ACHN (cell line): ENCODE data around the gene GMDS.
A peak's percentile ranks its signal among the peaks of the same experiment; 100 is the strongest.

Experiments
- DNase-seq: peaks from one replicate; pipeline ENCODE4 v3.0.0-alpha.2; 2015
- in situ Hi-C: cut with HindIII; loops from 2 replicates; pipeline ENCODE4 v1.10.0; 2017; ENCODE audit warnings: low sequenced_read_pairs, low pct_ligation_motif_present, low pct_unique_long_range_greater_than_20kb

The GMDS gene

GRCh38 chr6:1871724-1872315 is 373.6 kb downstream of the GMDS start:
- DNase-seq = no peak
- in situ Hi-C loops = no loop called here

- in situ Hi-C loops = no loop called here
- no peak for DNase-seq
Measured at GRCh38 chr6:1870932-1871331, 374.5 kb downstream of the GMDS start.

- in situ Hi-C loops = no loop called here
Measured at GRCh38 chr6:1870251-1870650, 375.2 kb downstream of the GMDS start.

GRCh38 chr6:1869769-1870168 is 375.6 kb downstream of the GMDS start:
- in situ Hi-C loops = no loop called here
- no peak for DNase-seq

More at GRCh38 chr6:1870251-1870650, 375.2 kb downstream of the GMDS start:
- DNase-seq = no peak

GRCh38 chr6:1869308-1869707 is 376.1 kb downstream of the GMDS start:
- DNase-seq = no peak
- in situ Hi-C loops = no loop called here

- in situ Hi-C loops = no loop called here
- no peak for DNase-seq
Measured at GRCh38 chr6:1868561-1869261, 376.7 kb downstream of the GMDS start.

GRCh38 chr6:1867197-1867596 is 378.2 kb downstream of the GMDS start:
- no peak for DNase-seq
- in situ Hi-C loops = no loop called here

- in situ Hi-C loops = no loop called here
- DNase-seq = no peak
Measured at GRCh38 chr6:1865585-1865984, 379.8 kb downstream of the GMDS start.

GRCh38 chr6:1864496-1864895 is 380.9 kb downstream of the GMDS start:
- in situ Hi-C loops = no loop called here
- no peak for DNase-seq

- in situ Hi-C loops = no loop called here
- no peak for DNase-seq
Measured at GRCh38 chr6:1862411-1862810, 383.0 kb downstream of the GMDS start.

- DNase-seq = no peak
- in situ Hi-C loops = no loop called here
Measured at GRCh38 chr6:1860756-1861348, 384.6 kb downstream of the GMDS start.

GRCh38 chr6:1858859-1859258 is 386.5 kb downstream of the GMDS start:
- no peak for DNase-seq

GRCh38 chr6:1858196-1858595 is 387.2 kb downstream of the GMDS start:
- DNase-seq = no peak
- in situ Hi-C loops = no loop called here

More at GRCh38 chr6:1858859-1859258, 386.5 kb downstream of the GMDS start:
- in situ Hi-C loops = no loop called here

- peak; percentile 9 for DNase-seq
Measured at GRCh38 chr6:1856381-1856780, 389.0 kb downstream of the GMDS start.

GRCh38 chr6:1855890-1856289 is 389.5 kb downstream of the GMDS start:
- in situ Hi-C loops = no loop called here

More at GRCh38 chr6:1856381-1856780, 389.0 kb downstream of the GMDS start:
- in situ Hi-C loops = no loop called here

GRCh38 chr6:1854296-1854695 is 391.1 kb downstream of the GMDS start:
- in situ Hi-C loops = no loop called here
- no peak for DNase-seq

More at GRCh38 chr6:1855890-1856289, 389.5 kb downstream of the GMDS start:
- no peak for DNase-seq

- no peak for DNase-seq
- in situ Hi-C loops = no loop called here
Measured at GRCh38 chr6:1853761-1854160, 391.6 kb downstream of the GMDS start.

- DNase-seq = no peak
- in situ Hi-C loops = no loop called here
Measured at GRCh38 chr6:1851681-1852456, 393.5 kb downstream of the GMDS start.

- no peak for DNase-seq
- in situ Hi-C loops = no loop called here
Measured at GRCh38 chr6:1850840-1851157, 394.6 kb downstream of the GMDS start.
